Measurements from ENCODE around the gene RBM44.

GRCh38 chr2:237754182-237754581 lies 44.4 kb upstream of the RBM44 start:
- TF ChIP-seq ZNF157 (tag by site-specific recombination; IDR thresholded peaks at IDR 0.05) (no peak), CTCF (tag by site-specific recombination; IDR thresholded peaks at IDR 0.05) (no peak), SP2 (tag by site-specific recombination; IDR thresholded peaks at IDR 0.05) (no peak), ZNF510 (tag by site-specific recombination; IDR thresholded peaks at IDR 0.05; ENCODE audit: insufficient replicate concordance) (no peak), ZNF274 (IDR thresholded peaks at IDR 0.05; ENCODE audit: low read length) (no peak), ZNF274 (tag by site-specific recombination; IDR thresholded peaks at IDR 0.05; ENCODE audit: borderline replicate concordance) (no peak), RBAK (tag by site-specific recombination; IDR thresholded peaks at IDR 0.05) (no peak), MYNN (tag by site-specific recombination; IDR thresholded peaks at IDR 0.05; ENCODE audit: borderline replicate concordance) (no peak), PRDM10 (tag by site-specific recombination; IDR thresholded peaks at IDR 0.05) (no peak), ZNF23 (tag by site-specific recombination; IDR thresholded peaks at IDR 0.05; ENCODE audit: borderline replicate concordance) (no peak), ZBTB26 (tag by site-specific recombination; optimal IDR thresholded peaks at IDR 0.05) (no peak), ZNF777 (tag by site-specific recombination; IDR thresholded peaks at IDR 0.05; ENCODE audit: borderline replicate concordance) (no peak), ZNF140 (tag by site-specific recombination; IDR thresholded peaks at IDR 0.05) (no peak), ZBTB8A (tag by site-specific recombination; IDR thresholded peaks at IDR 0.05) (no peak)

Data from HEK293 (cell line).